Activated T-helper 2 cell treated with anti-CD3 and anti-CD28 coated beads, Interferon-gamma antibody, Interleukin-2, Interleukin-4, amounts not matched to agents 10 μg/mL and 5 μg/mL and 100 μg/mL, durations not matched to agents 14 hours and 24 hours and 36 hours (primary cell): ENCODE results near the gene TMEM150B. TPM values are rescaled to one million over a fixed set of nuclear protein-coding genes. Genes with fewer than 3 reads are reported as not detected.

ENCODE experiments used
- DNase-seq: peaks from one replicate; pipeline ENCODE4 v3.0.0; 2021; ENCODE audit warnings: low spot score
- H3K27ac Mint-ChIP-seq: one replicate; pipeline ENCODE4 v1.8.0; 2021; ENCODE audit warnings: mixed read lengths
- H3K27me3 Mint-ChIP-seq: one replicate; pipeline ENCODE4 v1.8.0; 2021; ENCODE audit warnings: low read depth, mixed read lengths
- H3K36me3 Mint-ChIP-seq: one replicate; pipeline ENCODE4 v1.8.0; 2021; ENCODE audit warnings: low read depth, mixed read lengths
- H3K4me1 Mint-ChIP-seq: one replicate; pipeline ENCODE4 v1.8.0; 2021; ENCODE audit warnings: low read depth, mixed read lengths
- H3K4me3 Mint-ChIP-seq: one replicate; pipeline ENCODE4 v1.8.0; 2021; ENCODE audit warnings: low read depth, mild to moderate bottlenecking, moderate library complexity, mixed read lengths
- H3K9me3 Mint-ChIP-seq: one replicate; pipeline ENCODE4 v1.8.0; 2021; ENCODE audit warnings: mixed read lengths
- intact Hi-C: fragments of 100-400 bp; cut with micrococcal nuclease; formaldehyde crosslinking; loops from one replicate; pipeline ENCODE4 v1.15.1; 2023
- total RNA-seq: library from RNA; stranded (reverse); gene quantifications from 2 replicates; pipeline ENCODE4 v1.2.3, GENCODE V29; 2022

The TMEM150B gene, protein sequence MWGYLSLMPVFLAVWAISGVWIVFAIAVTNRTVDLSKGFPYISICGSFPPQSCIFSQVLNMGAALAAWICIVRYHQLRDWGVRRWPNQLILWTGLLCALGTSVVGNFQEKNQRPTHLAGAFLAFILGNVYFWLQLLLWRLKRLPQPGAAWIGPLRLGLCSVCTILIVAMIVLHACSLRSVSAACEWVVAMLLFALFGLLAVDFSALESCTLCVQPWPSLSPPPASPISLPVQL
- 0.41 and 0.46 TPM in 2 replicates for total RNA-seq

DNA sequence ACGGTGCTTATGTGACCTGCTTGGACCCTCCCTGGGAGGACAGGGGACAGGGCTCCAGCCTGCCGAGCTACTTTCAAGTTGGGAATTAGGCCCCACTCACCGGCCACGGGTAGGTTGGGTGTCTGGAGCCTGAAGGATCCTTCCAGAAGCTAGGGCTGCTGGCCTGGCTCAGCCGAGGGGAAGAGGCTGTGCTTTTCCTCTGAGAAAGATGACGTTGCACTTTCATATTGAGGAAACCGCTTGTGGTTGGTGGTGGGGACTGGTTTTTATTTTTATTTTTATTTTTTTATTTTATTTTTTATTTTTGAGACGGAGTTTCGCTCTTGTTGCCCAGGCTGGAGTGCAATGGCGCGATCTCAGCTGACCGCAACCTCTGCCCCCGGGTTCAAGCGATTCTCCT, at the start of gene TMEM150B:
Gene TMEM150B (minus strand): TSS at position 170 of the 400 bp plus-strand sequence. CDS start 4,305 bp downstream, outside the sequence.
- H3K27ac Mint-ChIP-seq = no peak within 1 kb of the TSS
- no peaks in the 10 kb centered on the region for H3K9me3 Mint-ChIP-seq
- intact Hi-C loops = no loop called here
- peaks cover 7% of the 10 kb centered on the region for H3K27me3 Mint-ChIP-seq
- peaks cover 4% of the 10 kb centered on the region for H3K4me1 Mint-ChIP-seq
- H3K4me3 Mint-ChIP-seq = no peak within 1 kb of the TSS
- no peak for DNase-seq
- no peaks in the 10 kb centered on the region for H3K36me3 Mint-ChIP-seq

DNA sequence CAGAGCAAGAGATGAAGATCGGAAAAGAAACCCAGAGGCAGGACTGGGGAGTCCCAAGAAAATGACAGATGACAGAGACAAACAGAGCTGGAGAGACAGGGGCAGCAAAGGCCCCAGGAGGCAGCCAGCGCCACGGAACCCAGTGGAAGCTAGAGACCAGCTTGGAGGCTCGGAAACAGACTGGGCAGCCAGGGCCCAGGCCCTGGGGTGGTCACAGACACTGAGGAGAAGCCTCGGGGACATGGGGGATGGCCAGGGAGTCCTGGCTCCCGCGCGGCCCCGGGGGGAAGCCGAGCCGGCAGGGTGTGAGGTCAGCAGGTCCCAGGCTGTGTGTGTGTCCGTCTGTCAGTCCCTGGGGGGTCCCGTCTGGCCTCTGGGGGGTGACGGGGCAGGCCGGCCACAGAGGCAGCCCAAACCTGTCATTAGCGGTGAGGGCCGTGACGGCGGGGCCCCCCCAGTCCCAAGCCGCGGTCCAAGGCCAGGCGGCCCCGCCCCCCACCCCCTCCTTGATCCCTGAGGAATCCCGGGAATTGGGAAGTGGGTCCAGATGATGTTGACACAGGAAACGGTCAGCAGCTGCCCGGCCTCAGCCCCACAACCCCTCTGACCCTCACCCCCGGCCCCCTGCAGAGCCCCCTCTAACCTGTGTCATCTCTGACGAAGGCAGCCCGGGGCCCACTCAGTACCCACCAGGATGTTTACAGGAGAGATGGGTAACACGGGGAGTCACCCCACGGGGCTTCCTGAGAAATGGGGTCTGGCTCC, 49.0 kb upstream of the TMEM150B start:
- H3K36me3 Mint-ChIP-seq = peaks cover under 1% of the 10 kb centered on the region
- H3K27ac Mint-ChIP-seq = no peak overlapping the region
- no peak for DNase-seq
- H3K4me1 Mint-ChIP-seq = no peaks in the 10 kb centered on the region
- H3K9me3 Mint-ChIP-seq = no peaks in the 10 kb centered on the region
- H3K4me3 Mint-ChIP-seq = no peak overlapping the region
- intact Hi-C loops = no loop called here
- H3K27me3 Mint-ChIP-seq = peaks cover 33% of the 10 kb centered on the region

DNA sequence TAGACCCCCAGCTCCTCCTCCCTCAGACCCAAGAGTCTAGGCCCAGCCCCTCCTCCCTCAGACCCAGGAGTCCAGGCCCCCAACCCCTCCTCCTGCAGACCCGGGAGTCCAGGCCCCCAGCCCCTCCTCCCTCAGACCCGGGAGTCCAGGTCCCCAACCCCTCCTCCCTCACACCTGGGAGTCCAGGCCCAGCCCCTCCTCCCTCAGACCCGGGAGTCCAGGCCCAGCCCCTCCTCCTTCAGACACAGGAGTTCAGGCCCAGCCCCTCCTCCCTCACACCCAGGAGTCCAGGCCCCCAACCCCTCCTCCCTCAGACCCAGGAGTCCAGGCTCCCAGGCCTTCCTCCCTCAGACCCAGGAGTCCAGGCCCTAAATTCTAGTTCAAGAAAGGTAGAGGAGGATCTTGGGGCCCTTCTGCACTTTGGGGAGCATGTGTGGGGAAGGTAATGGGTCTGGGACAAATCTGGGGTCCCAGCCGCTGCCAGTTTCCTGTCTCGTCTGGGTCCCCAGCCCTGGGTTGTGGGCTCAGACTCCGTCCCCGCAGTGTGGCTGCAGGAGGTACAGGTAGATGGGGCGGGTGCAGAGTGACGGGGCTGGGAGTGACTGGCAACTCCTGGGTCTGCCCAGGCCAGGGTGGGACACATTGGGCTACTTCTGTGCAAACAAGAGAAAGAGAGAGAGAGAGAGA, 48.3 kb upstream of the TMEM150B start:
- H3K36me3 Mint-ChIP-seq = no peaks in the 10 kb centered on the region
- no peaks in the 10 kb centered on the region for H3K4me1 Mint-ChIP-seq
- H3K9me3 Mint-ChIP-seq = no peaks in the 10 kb centered on the region
- intact Hi-C loops = no loop called here
- H3K27ac Mint-ChIP-seq = no peak overlapping the region
- no peak for DNase-seq
- H3K4me3 Mint-ChIP-seq = no peak overlapping the region
- H3K27me3 Mint-ChIP-seq = peaks cover 39% of the 10 kb centered on the region

DNA sequence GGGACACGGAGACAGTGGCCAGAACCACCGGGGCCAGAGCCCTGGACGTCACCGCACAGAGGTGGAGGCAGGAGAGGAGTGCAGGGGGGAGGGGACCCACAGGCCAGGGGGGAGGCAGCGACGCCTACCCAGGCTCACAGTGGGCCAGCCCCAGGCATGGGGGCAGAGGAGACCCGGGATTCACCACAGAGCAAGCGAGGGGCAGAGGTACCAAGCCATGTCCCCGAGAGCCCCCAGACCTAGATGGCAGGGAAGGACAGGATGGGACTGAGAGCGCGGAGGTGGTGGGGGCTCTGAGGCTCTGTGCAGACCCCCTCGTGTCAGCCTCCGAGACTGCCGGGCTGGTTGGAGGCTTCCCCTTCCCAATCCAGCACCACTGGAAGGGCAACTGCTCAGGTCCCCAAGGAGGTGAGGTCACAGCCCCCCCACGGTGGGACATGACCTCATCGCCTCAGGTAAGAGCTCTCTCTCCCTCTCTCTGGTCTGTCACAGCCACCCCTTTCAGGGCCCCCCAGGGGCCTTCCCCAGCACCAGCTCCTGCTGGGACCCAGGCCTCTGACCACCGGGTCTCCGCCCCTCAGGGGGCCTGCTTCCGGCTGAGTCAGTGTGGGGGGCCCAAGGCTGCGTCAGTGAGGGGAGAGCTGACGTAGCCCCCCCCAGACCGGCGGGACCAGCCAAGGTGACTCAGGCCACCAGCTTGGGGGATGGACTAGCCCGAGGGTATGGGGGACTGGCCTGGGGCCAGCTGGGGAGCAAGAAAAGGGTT, 47.4 kb upstream of the TMEM150B start:
- peaks cover 42% of the 10 kb centered on the region for H3K27me3 Mint-ChIP-seq
- no peak for DNase-seq
- no peak overlapping the region for H3K4me3 Mint-ChIP-seq
- H3K9me3 Mint-ChIP-seq = no peaks in the 10 kb centered on the region
- no peaks in the 10 kb centered on the region for H3K4me1 Mint-ChIP-seq
- H3K36me3 Mint-ChIP-seq = no peaks in the 10 kb centered on the region
- no peak overlapping the region for H3K27ac Mint-ChIP-seq
- intact Hi-C loops = no loop called here

DNA sequence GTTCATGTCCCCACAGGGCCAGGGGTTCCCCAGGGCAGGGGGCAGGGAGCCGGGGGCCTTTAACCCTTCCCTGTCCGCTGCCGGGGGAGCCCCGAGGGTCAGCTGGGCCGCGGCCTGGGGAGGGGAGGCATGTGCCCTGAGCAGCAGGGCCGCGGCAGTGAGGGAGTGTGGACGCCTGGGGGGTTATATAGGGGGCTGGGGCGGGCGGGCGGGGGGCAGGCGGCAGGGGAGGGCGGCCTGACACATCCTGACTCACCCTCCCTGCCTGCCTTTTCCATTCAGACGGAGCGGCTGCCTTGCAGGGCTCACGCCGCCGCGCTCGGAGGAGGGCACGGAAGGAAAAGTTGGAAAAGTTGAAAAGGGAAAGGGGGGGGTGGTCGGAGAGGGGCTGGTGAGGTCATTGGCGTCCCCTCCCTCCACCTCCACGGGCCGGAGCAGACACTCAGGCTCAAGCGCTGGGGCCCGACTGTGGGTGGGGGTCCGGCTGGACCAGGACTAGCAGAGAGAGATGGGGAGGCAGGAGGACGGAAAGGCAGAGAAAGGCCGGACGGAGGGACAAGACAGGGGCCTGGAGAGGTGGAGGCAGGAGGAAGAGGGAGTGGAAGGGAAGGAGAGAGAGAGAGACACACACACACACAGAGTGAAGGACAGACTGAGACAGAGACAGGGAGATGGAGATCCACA, 45.3 kb upstream of the TMEM150B start, which contains the start of gene IL11:
Gene IL11 (minus strand): TSS at position 159 of the 684 bp plus-strand sequence. CDS start 153 bp downstream, at position 6.
- no peak for DNase-seq
- no peaks in the 10 kb centered on the region for H3K4me1 Mint-ChIP-seq
- H3K27me3 Mint-ChIP-seq = peaks cover 40% of the 10 kb centered on the region
- no peaks in the 10 kb centered on the region for H3K36me3 Mint-ChIP-seq
- no peak within 1 kb of the TSS for H3K27ac Mint-ChIP-seq
- intact Hi-C loops = no loop called here
- peak within 1 kb of the TSS; percentile 66 for H3K4me3 Mint-ChIP-seq
- H3K9me3 Mint-ChIP-seq = no peaks in the 10 kb centered on the region

DNA sequence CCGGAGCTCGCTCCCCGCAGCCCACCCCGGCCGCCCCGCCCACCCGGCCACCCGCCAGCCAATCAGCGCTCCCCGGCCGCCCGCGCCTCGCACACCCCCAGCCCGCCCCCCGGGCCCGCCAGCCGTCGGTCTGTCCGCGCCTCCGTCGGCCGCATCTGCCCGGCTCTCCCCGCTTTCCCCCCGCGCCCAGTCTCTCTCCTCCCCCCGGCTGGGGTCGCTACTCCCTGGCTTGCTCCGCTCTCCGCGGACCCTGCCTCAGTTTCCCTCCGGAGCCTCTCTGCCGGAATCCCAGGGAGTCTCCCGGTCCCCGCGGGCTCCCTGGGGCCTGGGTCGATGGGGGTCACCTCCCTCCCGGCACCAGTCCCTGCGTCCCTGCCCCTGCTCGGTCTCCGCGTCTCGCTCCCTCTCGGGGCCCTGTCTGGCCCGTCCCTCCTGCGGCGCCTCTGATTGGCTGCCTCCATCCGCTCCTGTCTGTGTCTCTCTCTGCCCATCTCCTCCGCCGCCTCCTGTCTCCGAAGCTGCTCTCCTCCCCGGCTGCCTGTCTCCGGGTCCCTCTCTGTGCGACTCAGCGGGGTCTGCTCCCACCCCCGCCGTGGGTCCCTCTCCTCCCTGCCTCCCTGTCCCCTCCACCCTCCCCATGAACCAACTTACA, 44.6 kb upstream of the TMEM150B start:
- no peak for DNase-seq
- intact Hi-C loops = no loop called here
- no peaks in the 10 kb centered on the region for H3K36me3 Mint-ChIP-seq

DNA sequence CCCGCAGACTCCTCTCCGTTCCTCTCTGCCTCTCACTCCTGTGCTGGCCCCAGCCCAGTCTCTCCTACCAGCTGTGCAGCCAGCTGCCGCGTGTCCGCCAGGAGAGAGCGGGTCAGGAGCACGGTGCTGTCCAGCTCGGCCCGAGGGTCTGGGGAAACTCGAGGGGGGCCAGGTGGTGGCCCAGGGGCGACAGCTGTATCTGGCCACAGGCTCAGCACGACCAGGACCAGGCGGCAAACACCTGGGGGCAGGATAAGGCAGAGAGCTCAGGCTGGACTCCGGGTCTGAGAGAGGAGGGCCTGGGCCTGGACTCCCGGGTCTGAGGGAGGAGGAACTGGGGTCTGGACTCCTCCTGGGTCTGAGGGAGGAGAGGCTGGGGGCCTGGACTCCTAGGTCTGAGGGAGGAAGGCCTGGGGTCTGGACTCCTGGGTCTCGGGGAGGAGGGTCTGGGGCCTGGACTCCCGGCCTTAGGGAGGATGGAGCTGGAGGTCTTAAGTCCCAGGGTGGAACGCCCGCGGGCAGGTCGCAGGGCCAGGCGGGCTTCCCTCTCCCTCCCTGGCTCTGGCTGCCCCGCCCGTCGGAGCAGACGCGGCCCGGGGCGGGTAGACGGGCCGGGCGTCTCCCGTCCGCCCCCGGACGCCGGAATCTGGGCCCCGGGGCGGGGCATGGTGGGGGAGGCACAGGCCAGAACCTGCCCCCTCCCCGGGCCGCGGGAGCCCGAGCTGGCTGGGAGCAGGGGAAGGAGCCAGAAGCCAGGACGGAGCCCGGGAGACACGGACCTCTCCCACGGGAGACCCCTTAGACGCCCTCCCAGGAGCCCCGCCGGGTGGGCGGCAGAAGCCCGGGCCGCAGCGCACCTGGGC, 43.8 kb upstream of the TMEM150B start:
- Mint-ChIP-seq H3K4me1 (no peaks in the 10 kb centered on the region), H3K27me3 (peaks cover 39% of the 10 kb centered on the region), H3K4me3 (no peak overlapping the region), H3K9me3 (no peaks in the 10 kb centered on the region), H3K27ac (no peak overlapping the region), H3K36me3 (no peaks in the 10 kb centered on the region)
- no peak for DNase-seq
- intact Hi-C loops = no loop called here

More for the DNA sequence above, 44.6 kb upstream of the TMEM150B start:
- Mint-ChIP-seq H3K4me1 (no peaks in the 10 kb centered on the region), H3K27ac (no peak overlapping the region), H3K9me3 (no peaks in the 10 kb centered on the region), H3K27me3 (peaks cover 40% of the 10 kb centered on the region), H3K4me3 (peak overlapping the region; percentile 66)

DNA sequence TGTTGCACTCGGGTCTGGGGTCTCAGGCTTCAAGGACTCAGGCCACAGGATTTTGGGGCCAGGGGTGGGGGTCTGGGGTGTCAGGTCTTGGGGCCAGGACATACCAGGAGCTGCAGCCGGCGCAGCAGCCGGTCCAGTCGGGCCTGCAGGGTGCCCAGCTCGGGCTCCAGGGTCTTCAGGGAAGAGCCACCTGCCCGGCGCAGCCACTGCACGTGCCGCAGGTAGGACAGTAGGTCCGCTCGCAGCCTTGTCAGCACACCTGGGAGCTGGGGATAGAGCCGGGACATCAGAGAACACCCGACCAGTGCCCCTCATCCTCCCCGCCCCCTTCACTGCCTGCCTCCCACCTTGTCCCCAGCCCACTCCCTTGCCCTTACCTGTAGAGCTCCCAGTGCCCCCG, 43.0 kb upstream of the TMEM150B start:
- no peak for DNase-seq
- no peaks in the 10 kb centered on the region for H3K36me3 Mint-ChIP-seq
- intact Hi-C loops = no loop called here
- peaks cover 34% of the 10 kb centered on the region for H3K27me3 Mint-ChIP-seq
- no peaks in the 10 kb centered on the region for H3K4me1 Mint-ChIP-seq
- no peak overlapping the region for H3K4me3 Mint-ChIP-seq
- no peak overlapping the region for H3K27ac Mint-ChIP-seq
- no peaks in the 10 kb centered on the region for H3K9me3 Mint-ChIP-seq

DNA sequence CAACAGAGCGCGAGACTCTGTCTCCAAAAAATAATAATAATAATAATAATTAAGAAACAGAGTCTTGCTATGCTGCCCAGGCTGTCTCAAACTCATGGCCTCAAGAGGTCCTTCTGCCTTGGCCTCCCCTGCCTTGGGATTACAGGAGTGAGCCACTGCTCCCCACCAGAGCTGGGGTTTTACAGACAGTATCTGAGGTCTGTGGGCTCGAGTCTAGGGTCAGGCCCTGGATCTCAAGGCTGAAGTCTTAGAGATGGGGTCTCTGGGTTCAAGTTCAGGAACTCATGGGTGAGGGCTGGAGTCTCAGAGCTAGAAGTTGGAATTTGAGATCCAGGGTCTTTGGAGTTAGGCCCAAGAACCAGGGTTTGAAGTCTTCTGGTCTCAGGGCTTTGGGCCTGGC, 41.6 kb upstream of the TMEM150B start:
- no peaks in the 10 kb centered on the region for H3K4me1 Mint-ChIP-seq
- H3K27me3 Mint-ChIP-seq = peaks cover 29% of the 10 kb centered on the region
- no peaks in the 10 kb centered on the region for H3K36me3 Mint-ChIP-seq
- no peaks in the 10 kb centered on the region for H3K9me3 Mint-ChIP-seq
- no peak overlapping the region for H3K4me3 Mint-ChIP-seq
- no peak overlapping the region for H3K27ac Mint-ChIP-seq
- no peak for DNase-seq
- intact Hi-C loops = no loop called here

DNA sequence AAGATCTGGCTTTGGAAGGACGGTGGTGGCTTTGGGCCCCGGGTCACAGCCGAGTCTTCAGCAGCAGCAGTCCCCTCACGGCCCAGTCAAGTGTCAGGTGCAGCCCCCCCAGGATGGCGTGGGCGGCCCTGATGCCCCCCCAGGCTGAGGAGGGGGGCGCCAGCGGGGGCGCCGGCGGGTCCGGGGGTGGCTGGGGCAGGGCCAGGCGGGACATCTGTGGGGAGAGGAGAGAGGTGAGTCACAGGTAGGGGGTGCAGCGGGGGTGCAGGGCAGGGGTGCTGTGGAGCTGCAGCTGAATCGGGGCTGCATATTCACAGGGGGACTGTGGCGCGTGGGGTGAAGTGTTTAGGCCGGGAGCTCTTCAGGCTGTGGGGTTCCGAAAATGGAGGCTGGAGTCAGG, 40.8 kb upstream of the TMEM150B start:
- Mint-ChIP-seq H3K36me3 (no peaks in the 10 kb centered on the region), H3K9me3 (no peaks in the 10 kb centered on the region), H3K4me3 (no peak overlapping the region), H3K4me1 (no peaks in the 10 kb centered on the region), H3K27me3 (peaks cover 21% of the 10 kb centered on the region), H3K27ac (no peak overlapping the region)
- DNase-seq = no peak
- intact Hi-C loops = no loop called here

DNA sequence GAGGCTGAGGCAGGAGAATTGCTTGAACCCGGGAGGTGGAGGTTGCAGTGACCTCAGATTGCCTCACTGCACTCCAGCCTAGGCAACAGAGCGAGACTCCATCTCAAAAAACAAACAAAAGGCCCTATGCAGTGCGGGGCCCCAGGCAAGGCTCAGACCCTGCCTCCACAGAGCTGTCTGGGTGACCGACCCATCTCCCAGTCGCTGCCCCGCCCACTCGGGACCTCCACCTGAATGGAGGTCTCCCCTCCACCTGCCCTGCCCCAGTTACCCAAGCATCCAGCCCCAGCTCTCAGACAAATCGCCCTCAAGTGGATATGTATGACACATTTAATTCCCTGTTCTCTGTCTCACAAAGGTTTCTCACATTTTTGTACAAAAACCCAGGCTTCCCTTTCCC, 40.1 kb upstream of the TMEM150B start:
- intact Hi-C loops = no loop called here
- no peaks in the 10 kb centered on the region for H3K9me3 Mint-ChIP-seq
- no peaks in the 10 kb centered on the region for H3K4me1 Mint-ChIP-seq
- peaks cover 15% of the 10 kb centered on the region for H3K27me3 Mint-ChIP-seq
- no peak overlapping the region for H3K4me3 Mint-ChIP-seq
- H3K27ac Mint-ChIP-seq = no peak overlapping the region
- no peaks in the 10 kb centered on the region for H3K36me3 Mint-ChIP-seq
- no peak for DNase-seq
